ENCODE results near the gene CREG1.
"Not testable (repeated sequence)": the region's sequence is repeated elsewhere in the genome, so short reads cannot be mapped to it uniquely, and the experiment has no call there.

CREG1 gene

DNA sequence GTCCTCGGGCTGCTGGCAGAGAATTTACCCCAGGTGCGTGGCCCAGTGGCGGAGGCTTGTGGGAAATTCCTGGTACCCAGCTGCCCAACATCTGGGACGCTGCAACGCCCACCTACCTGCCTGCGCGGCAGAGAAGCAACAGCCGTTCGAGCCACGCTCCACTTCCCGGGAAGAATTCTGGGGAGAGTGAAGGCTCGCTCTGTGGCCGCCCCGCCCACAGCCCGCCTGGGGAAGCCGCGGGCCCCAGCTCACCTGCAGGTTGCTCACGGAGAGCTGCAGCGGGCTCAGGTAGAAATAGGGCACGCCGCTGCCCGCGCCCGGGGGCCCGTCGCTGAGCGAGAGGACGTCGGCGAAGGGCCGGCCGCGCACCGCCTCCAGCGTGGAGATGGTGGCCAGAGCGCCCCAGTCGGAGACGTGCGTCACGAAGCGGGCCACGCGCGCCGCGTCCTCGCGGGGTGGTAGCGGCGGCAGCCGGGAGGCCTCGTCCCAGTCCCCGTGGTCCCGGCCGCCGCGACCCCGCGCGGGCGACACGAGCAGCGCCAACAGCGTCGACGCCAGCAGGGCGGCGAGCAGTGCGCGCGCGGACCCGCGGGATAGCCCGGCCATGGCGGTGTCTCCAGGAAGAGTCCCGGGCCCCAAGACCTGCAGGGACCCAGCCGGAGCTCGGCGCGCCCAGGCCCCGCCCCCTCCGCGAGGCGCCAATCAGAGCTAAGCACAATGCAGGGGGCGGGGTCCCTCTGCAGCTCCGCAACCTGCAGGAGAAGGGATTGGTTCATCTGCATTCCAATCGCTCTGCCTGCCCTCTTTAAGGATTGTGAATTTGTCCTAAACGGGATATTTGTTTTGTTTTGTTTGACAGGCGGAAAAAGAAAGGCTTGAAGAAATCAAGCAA is at the start of gene CREG1:
Gene CREG1, minus strand, starts transcription at position 627 of the 892 bp plus-strand sequence.
- intact Hi-C loops (cut with DNase I) = loop anchor here (10.0 kb wide), 1 partner anchor 131 kb away; no protein-coding TSS in a partner anchor
- peak; percentile 85 to 99 (median 92) for DNase-seq

DNA sequence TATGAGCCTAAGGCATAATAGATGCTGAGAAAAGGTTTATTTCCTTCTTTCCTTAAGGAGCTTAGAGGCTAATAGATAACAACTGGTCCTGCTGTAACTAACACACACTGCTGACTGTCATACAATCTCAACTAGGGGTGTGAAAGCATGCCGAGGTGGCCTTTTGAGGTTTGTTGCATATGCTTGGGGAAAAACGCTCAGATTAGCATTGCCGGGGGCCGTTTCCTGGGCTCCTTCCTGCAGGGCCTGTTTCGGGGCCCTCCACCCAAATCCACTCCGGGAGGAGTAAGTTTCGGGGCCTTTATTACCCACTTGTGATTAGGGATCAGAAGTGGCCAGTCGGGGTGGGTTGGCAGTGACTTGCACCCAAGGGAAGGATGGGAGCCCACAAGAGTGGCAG is 49.3 kb upstream of the CREG1 start:
- intact Hi-C loops (cut with DNase I) = no loop called here
- DNase-seq = no peak

DNA sequence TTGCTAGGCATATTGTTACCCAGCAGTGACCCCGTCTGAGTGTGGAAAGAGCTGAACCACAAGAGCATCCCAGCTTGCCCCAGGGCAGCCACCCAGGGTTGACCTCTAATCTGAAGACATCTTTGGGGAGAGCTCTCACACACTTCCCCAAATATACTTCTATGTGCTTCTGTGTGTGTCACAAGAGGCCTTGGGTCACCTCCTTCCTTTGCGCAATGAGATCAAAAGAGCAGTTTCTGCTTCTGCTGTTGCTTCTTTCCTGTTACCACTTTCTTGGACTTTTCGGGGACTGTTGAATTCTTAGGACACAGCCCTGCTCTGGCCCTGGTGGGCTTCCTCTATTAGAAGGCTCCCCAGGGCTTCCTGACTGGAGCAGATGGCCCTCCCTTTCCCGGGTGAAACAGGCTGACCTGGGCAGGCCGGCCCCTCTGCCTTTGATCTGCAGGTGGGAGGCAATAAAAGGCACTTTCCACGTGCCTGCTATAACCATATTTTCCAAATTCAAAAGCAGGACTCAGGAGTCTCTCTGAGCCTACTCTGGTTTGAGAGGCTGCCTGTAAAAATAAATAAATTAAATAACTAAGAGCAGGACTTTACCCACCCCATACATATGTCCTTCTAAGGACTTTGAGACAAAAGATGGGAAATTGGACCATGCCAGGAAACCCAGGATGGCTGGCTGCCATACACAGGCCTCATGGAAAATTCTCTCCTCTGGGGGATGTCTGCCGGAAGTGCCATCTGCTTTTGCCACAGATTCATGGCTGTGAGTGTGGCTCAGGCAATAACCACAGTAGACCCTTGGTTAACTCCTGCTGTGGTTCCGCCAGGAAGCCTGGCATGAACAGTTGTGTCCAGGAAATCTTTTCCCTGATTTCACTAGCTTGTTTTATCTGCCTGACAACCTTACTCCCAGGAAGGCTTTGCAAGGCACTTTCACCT is 48.2 kb upstream of the CREG1 start:
- intact Hi-C loops (cut with DNase I) = loop anchor here (2.0 kb wide), 1 partner anchor 87 kb away; no protein-coding TSS in a partner anchor
- no peak for DNase-seq

DNA sequence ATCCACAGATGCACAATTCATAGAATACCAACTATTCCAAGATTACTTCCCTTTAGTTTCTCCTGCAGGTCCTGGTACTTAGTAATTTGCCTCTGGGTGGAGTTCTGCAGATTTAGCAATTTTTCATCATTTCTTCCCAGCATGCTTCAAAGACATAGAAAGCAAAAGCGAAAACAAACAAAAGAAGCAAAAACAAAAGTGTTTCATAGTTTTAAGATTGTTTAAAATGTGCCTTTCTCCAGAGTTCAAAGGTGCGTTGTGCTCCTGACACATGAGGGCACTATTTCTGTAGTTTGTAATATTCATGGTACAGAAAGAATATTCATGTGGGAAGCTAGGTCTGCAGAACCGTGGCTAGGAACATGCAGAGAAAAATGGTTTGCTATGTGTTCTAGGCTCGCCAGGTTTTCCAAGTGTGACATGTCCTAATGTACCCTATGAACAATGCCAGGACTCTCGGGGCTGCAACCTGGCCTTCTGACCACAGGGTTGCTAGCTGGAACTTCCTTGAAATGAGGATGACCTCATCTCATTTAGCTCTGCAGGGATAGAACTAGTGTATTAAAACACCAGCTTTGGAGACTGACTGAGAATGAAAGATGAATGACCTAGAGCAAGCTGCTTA is 46.5 kb upstream of the CREG1 start:
- intact Hi-C loops (cut with DNase I) = loop anchor here (2.0 kb wide), 1 partner anchor 89 kb away; no protein-coding TSS in a partner anchor
- DNase-seq = no peak

DNA sequence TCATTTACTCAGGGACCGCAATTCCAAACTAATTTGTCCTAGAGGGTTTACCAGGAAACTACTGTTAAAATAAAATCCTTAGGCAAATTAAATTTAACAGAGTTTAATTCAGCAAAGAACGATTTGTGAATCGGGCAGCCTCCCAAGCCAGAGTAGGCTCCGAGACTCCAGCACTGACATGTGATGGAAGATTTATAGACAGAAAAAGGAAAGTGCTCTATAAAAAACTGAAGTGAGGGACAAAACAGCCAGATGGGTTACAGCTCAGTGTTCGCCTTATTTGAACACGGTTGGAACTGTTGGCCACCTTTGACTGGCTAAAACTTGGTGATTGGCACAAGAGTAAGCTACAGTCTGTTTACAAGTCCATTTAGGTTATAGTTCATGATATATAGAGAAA is 41.3 kb upstream of the CREG1 start:
- intact Hi-C loops (cut with DNase I) = no loop called here
- peak in 2 of 10 donors; percentile 21 to 30 for DNase-seq

DNA sequence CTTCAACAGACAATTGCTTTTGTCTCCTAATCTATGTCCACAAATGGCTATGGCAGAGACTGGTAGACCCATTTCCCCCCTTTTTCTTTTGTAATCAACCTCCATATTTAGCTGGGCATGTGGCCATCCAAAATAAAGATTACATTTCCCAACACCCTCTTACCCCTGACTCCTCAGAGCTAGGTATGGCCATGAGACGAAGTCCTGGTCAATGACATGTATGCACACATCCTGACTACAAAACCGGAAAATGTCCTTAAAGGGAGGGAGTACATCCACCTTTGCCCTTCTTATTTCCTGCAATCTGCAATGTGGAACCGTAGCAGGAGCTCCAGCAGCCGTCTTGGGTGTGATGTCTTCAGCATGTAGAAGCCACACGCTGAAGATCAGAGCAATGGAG is 40.3 kb upstream of the CREG1 start:
- intact Hi-C loops (cut with DNase I) = no loop called here

DNA sequence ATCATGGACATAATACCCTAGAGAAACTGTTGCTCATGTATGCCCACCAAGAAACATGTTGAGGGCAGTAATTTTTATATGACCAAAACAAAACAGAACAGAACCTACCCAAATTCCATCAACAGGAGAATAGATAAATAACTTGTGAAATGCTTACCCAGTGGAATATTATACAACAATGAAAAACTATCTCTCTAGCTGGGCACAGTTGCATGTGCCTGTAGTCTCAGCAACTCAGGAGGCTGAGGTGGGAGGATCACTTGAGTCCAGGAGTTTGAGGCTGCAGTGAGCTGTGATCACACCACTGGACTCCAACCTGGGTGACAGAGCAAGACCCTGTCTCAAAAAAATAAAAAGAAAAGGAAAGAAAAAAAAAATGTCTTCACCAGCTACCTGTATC is 38.9 kb upstream of the CREG1 start:
- DNase-seq = no peak
- intact Hi-C loops (cut with DNase I) = no loop called here

More for the DNA sequence above, 40.3 kb upstream of the CREG1 start:
- no peak for DNase-seq

DNA sequence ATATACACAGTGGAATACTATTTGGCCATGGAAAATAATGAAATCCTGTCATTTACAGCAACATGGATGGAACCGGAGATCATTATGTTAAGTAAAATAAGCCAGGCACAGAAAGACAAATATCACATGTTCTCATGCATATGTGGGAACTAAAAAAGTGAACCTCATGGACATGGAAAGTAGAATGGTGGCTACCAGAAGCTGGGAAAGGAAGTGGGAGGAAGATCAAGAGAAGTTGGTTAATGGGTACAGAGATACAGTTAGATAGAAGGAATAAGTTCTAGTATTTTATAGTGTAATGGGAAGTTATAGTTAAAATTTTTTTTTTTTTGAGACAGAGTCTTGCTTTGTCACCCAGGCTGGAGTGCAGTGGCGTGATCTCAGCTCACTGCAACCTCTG is 34.8 kb upstream of the CREG1 start:
- intact Hi-C loops (cut with DNase I) = no loop called here
- DNase-seq = no peak

DNA sequence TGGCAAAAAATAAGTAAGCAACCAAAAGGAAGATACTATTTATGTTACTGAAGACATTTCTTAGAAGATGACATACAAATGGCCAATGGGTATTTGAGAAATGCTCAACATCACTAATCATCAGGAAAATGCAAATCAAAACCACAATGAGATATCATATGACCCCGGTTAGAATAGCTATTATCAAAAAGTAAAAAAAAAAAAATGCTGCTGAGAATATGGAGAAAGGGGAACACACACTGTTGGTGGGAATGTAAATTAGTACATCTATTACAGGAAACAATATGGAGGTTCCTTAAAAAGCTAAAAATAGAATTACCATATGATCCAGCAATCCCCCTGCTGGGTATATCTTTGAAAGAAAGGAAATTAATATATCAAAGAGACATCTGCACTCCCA is 34.3 kb upstream of the CREG1 start:
- DNase-seq = no peak
- intact Hi-C loops (cut with DNase I) = no loop called here

DNA sequence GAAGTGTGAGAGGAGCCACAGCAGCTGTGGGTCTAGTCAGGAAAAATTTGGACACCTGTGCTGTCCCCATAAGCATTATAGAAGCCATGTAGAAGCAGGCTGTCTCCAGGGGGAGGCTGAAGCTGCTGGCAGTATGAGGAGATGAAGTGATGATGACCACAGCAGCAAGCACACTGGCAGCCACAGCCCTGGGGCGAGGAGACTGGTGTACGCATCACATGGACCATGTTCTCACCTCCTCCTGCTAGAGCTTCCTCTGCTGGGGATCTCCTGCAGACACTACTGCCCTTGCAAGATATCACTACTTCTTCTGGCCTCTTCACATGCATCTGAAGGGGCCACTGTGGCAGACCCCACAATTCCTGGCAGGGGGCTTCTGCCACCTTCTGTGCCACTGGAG is 33.8 kb upstream of the CREG1 start:
- intact Hi-C loops (cut with DNase I) = no loop called here
- DNase-seq = no peak

DNA sequence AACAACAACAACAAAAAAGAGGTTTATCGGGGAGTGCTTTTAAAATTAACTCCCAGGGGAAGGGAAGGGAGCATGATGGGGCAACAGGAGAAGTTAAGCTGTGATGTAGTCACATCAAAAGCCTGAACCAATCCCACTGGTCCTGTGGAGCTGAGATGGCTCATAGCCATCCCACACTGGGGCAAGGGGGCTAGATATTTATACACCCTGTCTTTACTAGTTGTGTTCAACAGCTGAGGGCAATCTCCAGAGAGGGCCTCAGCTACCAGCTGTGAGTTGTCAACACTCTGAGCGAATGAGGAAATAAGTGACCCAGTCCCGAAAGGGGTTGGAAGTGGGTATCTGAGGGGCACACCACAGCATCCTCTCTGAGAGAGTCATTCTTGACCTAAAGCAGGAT is 31.0 kb upstream of the CREG1 start:
- DNase-seq = no peak
- intact Hi-C loops (cut with DNase I) = no loop called here

DNA sequence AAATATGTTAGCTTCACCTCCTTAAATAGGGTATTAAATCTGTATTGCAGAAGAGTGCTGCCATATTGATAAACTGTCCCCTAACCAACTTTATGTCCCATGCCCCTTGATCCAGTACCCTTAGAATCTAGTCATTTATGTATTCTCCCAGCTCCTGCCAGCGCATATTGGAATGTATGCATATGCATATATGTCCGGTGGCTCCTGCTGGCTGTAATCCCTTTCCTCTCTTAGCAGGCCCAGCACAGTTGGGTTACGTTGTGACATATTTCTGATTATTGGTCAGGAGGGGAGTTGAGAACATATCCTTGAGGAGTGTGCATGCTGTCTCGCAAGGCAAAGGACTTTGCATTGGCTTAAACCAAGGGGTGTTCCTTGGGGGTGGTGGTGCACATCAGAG is 29.2 kb upstream of the CREG1 start:
- DNase-seq = no peak
- intact Hi-C loops (cut with DNase I) = no loop called here

DNA sequence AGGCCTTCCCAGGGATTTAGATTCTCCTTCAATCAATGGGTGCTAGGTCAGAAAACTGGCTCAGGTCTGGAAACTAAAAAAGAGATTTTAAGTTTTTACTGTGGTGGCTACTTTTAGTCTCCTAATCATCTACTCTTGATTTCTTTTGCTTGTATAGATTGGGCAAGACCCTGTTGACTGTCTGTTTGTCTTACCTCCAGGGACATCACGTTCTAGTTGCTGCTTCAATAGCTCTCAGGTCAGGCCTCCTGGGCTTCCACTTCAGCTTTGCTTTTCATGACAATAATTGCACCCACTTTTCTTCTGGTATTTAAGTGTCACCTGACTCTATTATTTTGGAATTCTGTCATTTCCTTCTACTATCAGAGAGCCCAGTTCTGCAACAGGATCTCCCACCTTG is 28.5 kb upstream of the CREG1 start:
- intact Hi-C loops (cut with DNase I) = no loop called here
- no peak for DNase-seq

DNA sequence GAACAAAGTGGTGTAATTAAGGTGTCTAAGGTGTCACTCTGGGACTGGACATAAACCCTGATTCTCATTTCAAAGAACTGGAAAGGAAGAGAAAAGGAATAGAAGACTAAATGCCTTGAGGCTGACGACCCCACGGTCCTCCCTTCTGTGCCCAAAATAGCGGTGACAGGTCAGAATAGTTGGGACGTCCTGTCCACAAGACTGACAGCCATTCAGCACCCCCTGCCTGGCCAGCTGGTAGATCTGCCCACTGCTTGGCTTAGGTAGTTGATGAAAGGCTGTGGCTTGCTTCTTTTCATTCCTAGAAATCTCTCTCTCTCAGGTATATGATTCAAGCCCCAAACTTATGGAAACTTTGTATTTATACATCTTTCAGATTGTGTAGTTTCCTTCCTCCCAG is 26.4 kb upstream of the CREG1 start:
- intact Hi-C loops (cut with DNase I) = no loop called here
- no peak for DNase-seq

DNA sequence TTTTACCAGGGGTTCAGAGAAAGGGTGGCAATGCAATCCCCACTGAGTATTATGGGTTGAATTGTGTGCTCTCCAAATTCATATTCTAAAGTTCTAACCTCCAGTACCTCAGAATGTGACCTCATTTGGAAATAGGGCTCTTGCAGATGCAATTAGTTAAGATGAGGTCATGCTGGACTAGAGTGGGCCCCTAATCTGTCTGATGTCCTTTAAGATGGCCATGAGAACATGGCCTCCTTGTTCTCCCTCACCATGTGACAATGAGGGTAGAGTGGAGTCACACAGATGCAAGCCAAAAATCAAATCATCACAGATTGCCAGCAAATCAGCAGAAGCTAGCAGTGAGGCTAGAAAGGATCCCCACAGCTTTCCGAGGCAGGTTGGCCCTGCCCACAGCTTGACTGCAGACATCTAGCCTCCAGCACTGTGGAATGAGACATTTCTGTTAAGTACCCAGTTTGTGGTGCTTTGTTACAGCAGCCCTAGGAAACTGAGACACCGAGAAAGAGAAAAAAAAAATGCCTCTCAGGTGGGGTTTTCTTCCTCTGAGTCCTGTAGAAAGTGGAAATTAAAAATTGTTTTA is 25.5 kb upstream of the CREG1 start:
- intact Hi-C loops (cut with DNase I) = no loop called here
- DNase-seq = no peak

DNA sequence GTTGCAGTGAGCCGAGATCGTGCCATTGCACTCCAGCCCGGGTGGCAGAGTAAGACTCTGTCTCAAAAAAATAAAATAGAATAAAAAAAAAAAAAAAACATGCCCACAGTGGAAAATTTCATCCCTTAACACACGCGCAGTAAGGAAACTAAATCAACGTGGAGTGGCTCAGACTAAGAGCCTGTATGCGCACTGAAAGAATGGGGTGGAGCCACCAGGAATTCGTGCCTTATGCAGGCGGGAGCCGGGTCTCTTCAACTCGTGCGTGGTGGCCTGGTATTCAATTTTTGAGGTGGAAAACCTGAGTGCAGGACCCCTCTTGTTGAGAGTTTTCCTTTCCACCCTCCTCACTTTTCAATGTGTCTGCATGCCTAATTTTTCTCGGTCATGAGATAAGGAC is 22.1 kb upstream of the CREG1 start:
- intact Hi-C loops (cut with DNase I) = no loop called here
- no peak for DNase-seq

DNA sequence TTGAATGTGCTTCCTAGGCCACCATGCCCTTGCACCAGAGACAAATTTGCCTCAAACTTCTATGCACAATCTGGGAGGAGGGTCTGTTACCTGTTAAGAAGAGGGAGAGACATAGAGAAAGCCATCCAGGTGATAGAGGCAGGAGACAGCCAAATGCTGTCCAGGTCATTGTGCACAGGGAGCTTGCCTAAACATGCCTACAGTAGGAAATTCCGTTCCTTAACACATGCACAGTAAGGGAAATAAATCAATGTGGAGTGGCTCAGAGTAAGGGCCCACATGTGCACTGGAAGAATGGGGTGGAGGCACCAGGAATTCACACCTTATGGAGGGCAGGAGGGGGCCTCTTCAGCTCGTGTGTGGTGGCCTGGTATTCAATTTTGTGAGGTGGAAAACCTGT is 19.5 kb upstream of the CREG1 start:
- intact Hi-C loops (cut with DNase I) = no loop called here

DNA sequence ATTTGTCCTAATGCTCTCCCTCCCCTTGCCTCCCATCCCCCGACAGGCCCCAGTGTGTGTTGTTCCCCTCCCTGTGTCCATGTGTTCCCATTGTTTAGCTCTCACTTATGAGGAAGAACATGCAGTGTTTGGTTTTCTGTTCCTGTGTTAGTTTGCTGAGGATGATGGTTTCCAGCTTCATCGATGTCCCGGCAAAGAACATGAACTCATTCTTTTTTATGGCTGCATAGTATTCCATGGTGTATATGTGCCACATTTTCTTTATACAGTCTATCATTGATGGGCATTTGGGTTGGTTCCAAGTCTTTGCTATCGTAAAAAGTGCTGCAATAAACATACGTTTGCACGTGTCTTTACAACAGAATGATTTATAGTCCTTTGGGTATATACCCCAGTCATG is 17.1 kb upstream of the CREG1 start:
- DNase-seq; intact Hi-C loops (cut with DNase I): not testable (repeated sequence)

More for the DNA sequence above, 19.5 kb upstream of the CREG1 start:
- no peak for DNase-seq

DNA sequence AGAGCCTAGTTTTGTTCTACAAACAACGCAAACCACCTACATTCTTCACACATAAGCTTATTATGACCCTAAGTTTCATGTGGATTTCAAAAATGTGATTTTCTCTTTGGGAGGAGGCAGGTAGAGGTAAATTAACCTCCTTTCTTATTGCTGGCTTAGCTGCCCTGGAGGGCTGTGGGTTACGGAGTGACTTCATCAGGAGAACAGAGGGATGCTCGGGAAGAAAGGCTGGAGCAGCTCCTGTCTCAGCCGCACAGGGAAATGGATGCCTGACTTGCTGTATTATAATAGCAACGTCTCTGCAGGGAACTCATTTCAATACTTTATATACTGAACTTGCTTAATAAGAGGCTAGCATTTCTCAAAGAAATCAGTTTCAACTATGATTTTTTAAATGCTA is 14.1 kb upstream of the CREG1 start:
- intact Hi-C loops (cut with DNase I) = no loop called here

DNA sequence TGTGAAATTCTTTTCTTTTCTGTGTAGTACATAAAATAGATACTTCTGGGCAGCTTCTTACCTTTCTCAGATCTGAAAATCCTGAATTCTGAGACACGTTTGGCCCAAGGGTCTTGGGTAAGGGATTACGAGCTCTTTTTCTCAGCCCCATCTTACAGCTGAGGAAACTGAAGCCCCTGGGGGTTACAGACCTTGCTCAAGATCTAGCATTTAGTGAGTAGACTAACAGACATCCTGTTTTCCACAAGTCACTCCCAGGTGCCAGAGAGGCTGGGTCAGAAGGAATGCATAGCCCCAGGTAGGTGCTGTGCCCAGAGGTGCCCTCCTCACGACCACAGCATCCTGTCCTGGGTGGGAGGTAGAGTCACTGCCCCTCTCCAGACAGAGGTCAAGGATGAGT is 13.2 kb upstream of the CREG1 start:
- intact Hi-C loops (cut with DNase I) = no loop called here
- no peak for DNase-seq

More for the DNA sequence above, 14.1 kb upstream of the CREG1 start:
- DNase-seq = no peak

All from posterior cingulate gyrus (tissue), 11 donors.